Body of pancreas (tissue), 4 donors: ENCODE data around the gene NOD2.

Experiments
- POLR2A ChIP-seq, 3 donors: fragments of 450-650 bp; IDR thresholded peaks; one replicate each; pipeline ENCODE4 v1.6.1; 2016; ENCODE audit warnings: antibody characterized with exemption in 3 of 3, mild to moderate bottlenecking in 2 of 3
- TF ChIP-seq, protein P1 (sequence below), 7 experiments: fragments of 450-650 bp in 4 of 7; fragments of 200-600 bp in 3 of 7; sonication (generic) in 3 of 7; IDR thresholded peaks; one replicate each; pipeline ENCODE4 v1.5.1; 2016 to 2019; ENCODE audit warnings: antibody characterized with exemption in 7 of 7

DNA sequence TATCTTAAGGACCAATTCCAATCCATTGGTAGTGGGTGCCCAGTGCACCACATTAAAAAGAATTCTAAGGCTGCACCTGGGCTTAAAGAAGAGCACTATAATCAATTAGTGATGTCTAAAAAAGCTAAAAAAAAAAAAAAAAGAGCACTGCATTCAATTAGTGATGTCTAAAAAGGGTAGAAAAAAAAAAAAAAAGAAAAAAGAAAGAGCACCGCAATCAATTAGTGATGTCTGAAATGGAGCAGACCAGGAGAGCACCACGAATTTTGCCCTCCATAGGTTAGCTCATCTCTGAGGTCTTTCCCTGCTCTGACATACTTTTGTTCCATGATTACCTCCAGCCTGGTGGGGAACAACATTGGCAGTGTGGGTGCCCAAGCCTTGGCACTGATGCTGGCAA lies 29.6 kb downstream of the NOD2 start:
- TF ChIP-seq, protein P1, sequence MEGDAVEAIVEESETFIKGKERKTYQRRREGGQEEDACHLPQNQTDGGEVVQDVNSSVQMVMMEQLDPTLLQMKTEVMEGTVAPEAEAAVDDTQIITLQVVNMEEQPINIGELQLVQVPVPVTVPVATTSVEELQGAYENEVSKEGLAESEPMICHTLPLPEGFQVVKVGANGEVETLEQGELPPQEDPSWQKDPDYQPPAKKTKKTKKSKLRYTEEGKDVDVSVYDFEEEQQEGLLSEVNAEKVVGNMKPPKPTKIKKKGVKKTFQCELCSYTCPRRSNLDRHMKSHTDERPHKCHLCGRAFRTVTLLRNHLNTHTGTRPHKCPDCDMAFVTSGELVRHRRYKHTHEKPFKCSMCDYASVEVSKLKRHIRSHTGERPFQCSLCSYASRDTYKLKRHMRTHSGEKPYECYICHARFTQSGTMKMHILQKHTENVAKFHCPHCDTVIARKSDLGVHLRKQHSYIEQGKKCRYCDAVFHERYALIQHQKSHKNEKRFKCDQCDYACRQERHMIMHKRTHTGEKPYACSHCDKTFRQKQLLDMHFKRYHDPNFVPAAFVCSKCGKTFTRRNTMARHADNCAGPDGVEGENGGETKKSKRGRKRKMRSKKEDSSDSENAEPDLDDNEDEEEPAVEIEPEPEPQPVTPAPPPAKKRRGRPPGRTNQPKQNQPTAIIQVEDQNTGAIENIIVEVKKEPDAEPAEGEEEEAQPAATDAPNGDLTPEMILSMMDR (IDR thresholded peaks at IDR 0.05) = no peak
- TF ChIP-seq POLR2A (IDR thresholded peaks at IDR 0.05) = no peak
